Sigmoid colon (tissue), 4 donors: ENCODE data around the gene DDX17.

Experiments
- CTCF ChIP-seq, 4 experiments: fragments of 450-650 bp in 3 of 4; fragments of 200-600 bp in 1 of 4; IDR thresholded peaks; one replicate each; pipeline ENCODE4 v1.5.1; 2016 to 2019; ENCODE audit warnings: antibody characterized with exemption in 4 of 4, mild to moderate bottlenecking in 3 of 4, moderate library complexity in 2 of 4
- POLR2AphosphoS5 ChIP-seq, 4 donors: sonication (generic); formaldehyde crosslinking; IDR thresholded peaks; one replicate each; pipeline ENCODE4 v1.6.1; 2017; ENCODE audit warnings: antibody characterized with exemption in 4 of 4

GRCh38 chr22:38443628-38444521 is 62.2 kb downstream of the DDX17 start:
- TF ChIP-seq CTCF (IDR thresholded peaks at IDR 0.05): no peak
- TF ChIP-seq POLR2AphosphoS5 (IDR thresholded peaks at IDR 0.05): no peak
